GM12878 (cell line): ENCODE results near the gene SPC24. TPM values are rescaled to one million over a fixed set of nuclear protein-coding genes. Genes with fewer than 3 reads are reported as not detected.

Experiments used
- ATAC-seq: fragments of 200-7000 bp; cut with Tn5 transposase; 3 replicates; pipeline ENCODE4 v1.9.1; 2020; ENCODE audit warnings: mild to moderate bottlenecking, moderate library complexity
- BruUV-seq: library from RNA; stranded (reverse); fragments of 400-500 nt; replicated peaks from 2 replicates; lab custom pipeline; 2021; lab: Mats Ljungman, UMichigan
- CTCF ChIA-PET: fragments of 300-600 bp; sonication (Branson Sonifier 250); formaldehyde crosslinking; extraction: SDS; loops from one replicate; lab custom pipeline; 2021; ENCODE audit warnings: inconsistent platforms; lab: Yijun Ruan, JAX
- POLR2A ChIA-PET: fragments of 350-600 bp; formaldehyde crosslinking; extraction: SDS; loops from one replicate; lab custom pipeline; 2021; ENCODE audit warnings: inconsistent platforms; lab: Charles Lee
- RAD21 ChIA-PET: fragments of 300-600 bp; sonication (Branson Sonifier 250); formaldehyde crosslinking; loops from one replicate; lab custom pipeline; 2023; ENCODE audit warnings: antibody characterized with exemption; ENCODE audit not compliant: unreplicated experiment; lab: Charles Lee
- SMC1A ChIA-PET: fragments of 300-600 bp; sonication (Branson Sonifier 250); formaldehyde crosslinking; loops from one replicate; lab custom pipeline; 2023; ENCODE audit not compliant: unreplicated experiment, uncharacterized antibody; lab: Charles Lee
- DNase-seq: peaks from one replicate; pipeline ENCODE4 v3.0.0-alpha.2; 2011; ENCODE audit warnings: low read depth, low spot score
- FAIRE-seq: peaks from 3 replicates; lab custom pipeline; 2011; peaks lifted over from hg19 to GRCh38; lab: Jason Lieb, UNC
- H2AFZ ChIP-seq: 2 replicates; pipeline ENCODE4 v1.6.0; 2011; ENCODE audit warnings: low read depth, low read length, control low read depth; ENCODE audit not compliant: control insufficient read depth
- H3K27ac ChIP-seq: 2 replicates; pipeline ENCODE4 v1.5.1; 2011; ENCODE audit warnings: control low read depth; ENCODE audit not compliant: control insufficient read depth, insufficient read depth
- H3K27me3 ChIP-seq, 2 experiments: replicated peaks in 1 of 2; 2 replicates each; pipeline versions ENCODE4 v1.6.0 to v1.6.1; 2011; ENCODE audit warnings: low read length in 1 of 2; ENCODE audit not compliant: control insufficient read depth in 2 of 2, insufficient read depth in 2 of 2
- H3K36me3 ChIP-seq, 2 experiments: 2 replicates each; pipeline ENCODE4 v1.5.1; 2011; ENCODE audit warnings: low read length in 1 of 2; ENCODE audit not compliant: control insufficient read depth in 2 of 2, insufficient read depth in 2 of 2
- H3K4me1 ChIP-seq: 2 replicates; pipeline ENCODE4 v1.6.1; 2011; ENCODE audit warnings: mild to moderate bottlenecking, low read length, moderate library complexity, mixed read lengths; ENCODE audit not compliant: control insufficient read depth, insufficient read depth
- H3K4me2 ChIP-seq: 2 replicates; pipeline ENCODE4 v1.6.0; 2011; ENCODE audit warnings: control low read depth; ENCODE audit not compliant: control insufficient read depth, insufficient read depth
- H3K4me3 ChIP-seq: fragments of 200-600 bp; sonication (generic); 2 replicates; pipeline ENCODE4 v1.5.1; 2016
- H3K79me2 ChIP-seq: 2 replicates; pipeline ENCODE4 v1.6.0; 2011; ENCODE audit warnings: low read length; ENCODE audit not compliant: control insufficient read depth, insufficient read depth
- H3K9ac ChIP-seq: 2 replicates; pipeline ENCODE4 v1.8.0; 2011; ENCODE audit warnings: low read length, control low read depth, mixed read lengths; ENCODE audit not compliant: control insufficient read depth, insufficient read depth
- H3K9me3 ChIP-seq: replicated peaks from 3 replicates; pipeline ENCODE4 v1.5.1; 2011; ENCODE audit warnings: mild to moderate bottlenecking, low read length; ENCODE audit not compliant: control insufficient read depth, insufficient read depth
- H4K20me1 ChIP-seq: 2 replicates; pipeline ENCODE4 v1.6.0; 2011; ENCODE audit not compliant: control insufficient read depth, insufficient read depth
- BHLHE40 ChIP-seq, 2 experiments: fragments of 450-650 bp in 1 of 2; IDR thresholded peaks; 2 replicates each; pipeline ENCODE4 v1.6.1; 2011 to 2017; ENCODE audit warnings: low read depth in 2 of 2, borderline replicate concordance in 1 of 2, improper control_type of control experiment in 1 of 2, low read length in 1 of 2, mild to moderate bottlenecking in 1 of 2
- EGR1 ChIP-seq, 2 experiments: IDR thresholded peaks; 1 replicate in 1 of 2; 2 replicates in 1 of 2; pipeline ENCODE4 v1.6.1; 2011 to 2012; ENCODE audit warnings: low read depth in 2 of 2, low read length in 2 of 2, borderline replicate concordance in 1 of 2, mild to moderate bottlenecking in 1 of 2, moderate library complexity in 1 of 2
- ETV6 ChIP-seq, 2 experiments: fragments of 450-650 bp in 1 of 2; IDR thresholded peaks in 1 of 2; conservative IDR thresholded peaks in 1 of 2; 2 replicates each; pipeline ENCODE4 v1.6.1; 2014; ENCODE audit warnings: antibody characterized with exemption in 1 of 2, borderline replicate concordance in 1 of 2, low read depth in 1 of 2, mild to moderate bottlenecking in 1 of 2, moderate library complexity in 1 of 2
- NRF1 ChIP-seq: conservative IDR thresholded peaks from 2 replicates; pipeline ENCODE4 v1.6.1; 2011; ENCODE audit warnings: mild to moderate bottlenecking, low read depth, low read length, improper control_type of control experiment
- SMAD5 ChIP-seq: IDR thresholded peaks from 2 replicates; pipeline ENCODE4 v1.6.1; 2016; ENCODE audit warnings: antibody characterized with exemption, low read depth
- SMARCA5 ChIP-seq: fragments of 450-650 bp; IDR thresholded peaks from 2 replicates; pipeline ENCODE4 v1.6.1; 2017; ENCODE audit warnings: mild to moderate bottlenecking
- ZNF274 ChIP-seq: IDR thresholded peaks from one replicate; pipeline ENCODE4 v1.8.0; 2011; ENCODE audit not compliant: insufficient read length, insufficient read depth
- WGBS: methylation state at CpG from one replicate; pipeline ENCODE4 v1.1.6; 2016; ENCODE audit warnings: low lambda C conversion rate; ENCODE audit not compliant: insufficient replicate concordance, insufficient coverage; ENCODE audit errors: missing lambda C conversion rate; 5-methylcytosine and 5-hydroxymethylcytosine counted together
- in situ Hi-C: fragments of 300-500 bp; cut with MboI; formaldehyde crosslinking; loops from 9 replicates; pipeline ENCODE4 v1.14.3; 2018; ENCODE audit warnings: mixed read lengths
- intact Hi-C: fragments of 100-400 bp; cut with micrococcal nuclease; formaldehyde crosslinking; loops from one replicate; pipeline ENCODE4 v1.14.2; 2022; ENCODE audit not compliant: unreplicated experiment
- polyA plus RNA-seq, 11 experiments: library from polyadenylated mRNA; depleted of rRNA in 4 of 11; unstranded in 6 of 11; stranded (reverse) in 5 of 11; fragments of >200 nt; fragmentation: Nextera tagmentation in 4 of 11; fragmentation: Illumina TruSeq in 1 of 11; extraction: Ambion mirVana in 4 of 11; extraction: Trizol in 1 of 11; gene quantifications; 1 replicate in 1 of 11; 2 replicates in 10 of 11; pipeline versions ENCODE4 v1.2.1 to v1.2.3, GENCODE V29; 2011 to 2016; ENCODE audit warnings: inconsistent platforms in 2 of 11, missing spikeins in 2 of 11, low read depth in 1 of 11
- total RNA-seq, 4 experiments: library from RNA; depleted of rRNA in 3 of 4; stranded (reverse); fragments of >200 nt in 3 of 4; fragmentation: Illumina TruSeq in 1 of 4; extraction: Trizol in 1 of 4; gene quantifications; 2 replicates each; pipeline versions ENCODE4 v1.2.1 to v1.2.3, GENCODE V29; 2013 to 2021
- TF ChIP-seq, protein P1 (sequence below): IDR thresholded peaks from 2 replicates; pipeline ENCODE4 v1.6.1; 2011; ENCODE audit warnings: mild to moderate bottlenecking, low read depth, low read length, moderate library complexity; ENCODE audit not compliant: insufficient replicate concordance
- TF ChIP-seq, protein P2 (sequence below): fragments of 450-650 bp; formaldehyde crosslinking; IDR thresholded peaks from 2 replicates; pipeline ENCODE4 v1.5.0; 2022; ENCODE audit warnings: mild to moderate bottlenecking, missing genetic modification characterization

The SPC24 gene
- total and polyA plus RNA-seq, 10 of the 15 experiments (the other 5 are each of a cell fraction or from before 2014, with no cell fraction given) = 9.4 to 72.6 (median 40.7) TPM

DNA sequence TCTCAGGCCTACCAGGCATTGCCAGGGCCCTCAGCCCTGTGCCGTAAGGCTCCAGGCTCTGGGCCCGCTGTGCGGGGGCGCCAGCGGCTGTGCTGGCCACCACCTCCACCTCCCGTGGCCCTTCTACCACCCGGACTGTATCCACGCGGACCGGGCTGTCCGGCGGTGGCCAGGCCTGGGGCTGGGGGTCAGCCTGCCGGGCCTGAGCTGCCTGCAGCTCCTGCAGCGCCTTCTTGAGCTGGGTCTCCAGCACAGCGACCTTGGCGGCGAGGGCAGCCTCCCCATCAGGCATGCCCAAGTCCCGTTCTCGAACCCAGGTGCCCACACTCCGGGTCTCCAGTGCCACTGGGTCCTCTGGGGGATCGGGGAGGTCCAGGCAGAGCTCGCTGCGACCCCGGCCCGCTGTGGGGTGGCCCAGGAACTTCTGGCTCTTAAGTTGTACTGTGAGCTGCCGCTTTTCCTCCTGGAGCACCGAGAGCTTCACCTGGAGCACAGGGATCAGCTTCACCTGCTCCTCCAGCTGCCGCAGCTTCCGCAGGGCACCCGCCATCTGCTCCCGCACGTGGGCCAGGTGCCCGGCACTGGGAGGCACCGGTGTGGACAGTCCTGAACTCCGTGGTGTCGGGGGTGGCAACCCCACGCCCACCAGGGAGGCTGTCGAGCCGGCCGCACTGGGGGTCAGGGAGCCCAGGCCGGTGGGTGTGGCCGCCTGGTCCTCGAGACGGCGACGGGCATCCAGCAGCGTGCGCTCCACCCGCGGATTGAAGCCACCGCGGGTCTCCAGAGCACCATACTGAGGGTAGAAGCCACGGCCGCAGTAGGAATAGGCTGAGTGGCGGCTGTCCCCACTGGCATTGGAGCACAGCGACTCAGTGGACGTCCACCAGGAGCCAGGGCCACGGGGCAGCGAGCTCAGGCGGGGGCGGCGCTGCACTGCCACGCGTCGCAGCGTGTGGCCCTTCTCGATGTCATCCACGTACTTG is 37.7 kb upstream of the SPC24 start:
- H3K4me3 ChIP-seq = no peak overlapping the region
- no TSS peak for BruUV-seq
- H4K20me1 ChIP-seq = no peaks in the 10 kb centered on the region
- ATAC-seq = no peak
- H3K79me2 ChIP-seq = peaks cover 3% of the 10 kb centered on the region
- no peak overlapping the region for H2AFZ ChIP-seq
- 95% methylated on average over 56 of the region's 68 CpGs for WGBS
- in situ Hi-C loops = no loop called here
- peaks cover 22% of the 10 kb centered on the region for H3K4me1 ChIP-seq
- H3K9ac ChIP-seq = no peak overlapping the region
- ChIA-PET SMC1A (no interaction called here), CTCF (no interaction called here), RAD21 (no interaction called here), POLR2A (no interaction called here)
- no peaks in the 10 kb centered on the region; a peak in 1 of 4 replicates for H3K36me3 ChIP-seq
- FAIRE-seq = no peak
- H3K9me3 ChIP-seq = no peaks in the 10 kb centered on the region; the same call in 2 of the 3 replicates
- DNase-seq = no peak
- H3K4me2 ChIP-seq = no peak overlapping the region
- H3K27ac ChIP-seq = no peak overlapping the region
- intact Hi-C loops = no loop called here
- no peaks in the 10 kb centered on the region for H3K27me3 ChIP-seq
- TF ChIP-seq, protein P1, sequence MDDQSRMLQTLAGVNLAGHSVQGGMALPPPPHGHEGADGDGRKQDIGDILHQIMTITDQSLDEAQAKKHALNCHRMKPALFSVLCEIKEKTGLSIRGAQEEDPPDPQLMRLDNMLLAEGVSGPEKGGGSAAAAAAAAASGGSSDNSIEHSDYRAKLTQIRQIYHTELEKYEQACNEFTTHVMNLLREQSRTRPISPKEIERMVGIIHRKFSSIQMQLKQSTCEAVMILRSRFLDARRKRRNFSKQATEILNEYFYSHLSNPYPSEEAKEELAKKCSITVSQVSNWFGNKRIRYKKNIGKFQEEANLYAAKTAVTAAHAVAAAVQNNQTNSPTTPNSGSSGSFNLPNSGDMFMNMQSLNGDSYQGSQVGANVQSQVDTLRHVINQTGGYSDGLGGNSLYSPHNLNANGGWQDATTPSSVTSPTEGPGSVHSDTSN = no peak
- TF ChIP-seq SMAD5 (no peak), NRF1 (no peak), EGR1 (IDR thresholded peaks at IDR 0.05; ENCODE audit: borderline replicate concordance in 1 of 2, low read depth in 2 of 2, low read length in 2 of 2) (no peak), ZNF274 (no peak), ETV6 (conservative IDR thresholded peaks at IDR 0.05 in 1 of 2, IDR thresholded peaks at IDR 0.05 in 1 of 2; ENCODE audit: borderline replicate concordance in 1 of 2, low read depth in 1 of 2) (no peak), SMARCA5 (no peak), BHLHE40 (IDR thresholded peaks at IDR 0.05; ENCODE audit: borderline replicate concordance in 1 of 2, low read depth in 2 of 2, low read length in 1 of 2) (no peak)
- TF ChIP-seq, protein P2, sequence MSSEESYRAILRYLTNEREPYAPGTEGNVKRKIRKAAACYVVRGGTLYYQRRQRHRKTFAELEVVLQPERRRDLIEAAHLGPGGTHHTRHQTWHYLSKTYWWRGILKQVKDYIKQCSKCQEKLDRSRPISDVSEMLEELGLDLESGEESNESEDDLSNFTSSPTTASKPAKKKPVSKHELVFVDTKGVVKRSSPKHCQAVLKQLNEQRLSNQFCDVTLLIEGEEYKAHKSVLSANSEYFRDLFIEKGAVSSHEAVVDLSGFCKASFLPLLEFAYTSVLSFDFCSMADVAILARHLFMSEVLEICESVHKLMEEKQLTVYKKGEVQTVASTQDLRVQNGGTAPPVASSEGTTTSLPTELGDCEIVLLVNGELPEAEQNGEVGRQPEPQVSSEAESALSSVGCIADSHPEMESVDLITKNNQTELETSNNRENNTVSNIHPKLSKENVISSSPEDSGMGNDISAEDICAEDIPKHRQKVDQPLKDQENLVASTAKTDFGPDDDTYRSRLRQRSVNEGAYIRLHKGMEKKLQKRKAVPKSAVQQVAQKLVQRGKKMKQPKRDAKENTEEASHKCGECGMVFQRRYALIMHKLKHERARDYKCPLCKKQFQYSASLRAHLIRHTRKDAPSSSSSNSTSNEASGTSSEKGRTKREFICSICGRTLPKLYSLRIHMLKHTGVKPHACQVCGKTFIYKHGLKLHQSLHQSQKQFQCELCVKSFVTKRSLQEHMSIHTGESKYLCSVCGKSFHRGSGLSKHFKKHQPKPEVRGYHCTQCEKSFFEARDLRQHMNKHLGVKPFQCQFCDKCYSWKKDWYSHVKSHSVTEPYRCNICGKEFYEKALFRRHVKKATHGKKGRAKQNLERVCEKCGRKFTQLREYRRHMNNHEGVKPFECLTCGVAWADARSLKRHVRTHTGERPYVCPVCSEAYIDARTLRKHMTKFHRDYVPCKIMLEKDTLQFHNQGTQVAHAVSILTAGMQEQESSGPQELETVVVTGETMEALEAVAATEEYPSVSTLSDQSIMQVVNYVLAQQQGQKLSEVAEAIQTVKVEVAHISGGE = no peak
- TF ChIP-seq, all 136 proteins: peak for 0
